MM.1S (cell line): ENCODE results near the gene RNF217.

Source experiments
- EZH2 ChIP-seq: fragments of 300-600 bp; sonication (generic); optimal IDR thresholded peaks from 2 replicates; pipeline ENCODE3; 2017; ENCODE audit warnings: low read depth, mild to moderate bottlenecking, antibody characterized with exemption, low read length, mixed read lengths
- TF ChIP-seq, protein P1 (sequence below): fragments of 300-600 bp; sonication (generic); IDR thresholded peaks from 2 replicates; pipeline ENCODE4 v1.5.1; 2016; ENCODE audit warnings: antibody characterized with exemption, low read length, mixed read lengths

DNA sequence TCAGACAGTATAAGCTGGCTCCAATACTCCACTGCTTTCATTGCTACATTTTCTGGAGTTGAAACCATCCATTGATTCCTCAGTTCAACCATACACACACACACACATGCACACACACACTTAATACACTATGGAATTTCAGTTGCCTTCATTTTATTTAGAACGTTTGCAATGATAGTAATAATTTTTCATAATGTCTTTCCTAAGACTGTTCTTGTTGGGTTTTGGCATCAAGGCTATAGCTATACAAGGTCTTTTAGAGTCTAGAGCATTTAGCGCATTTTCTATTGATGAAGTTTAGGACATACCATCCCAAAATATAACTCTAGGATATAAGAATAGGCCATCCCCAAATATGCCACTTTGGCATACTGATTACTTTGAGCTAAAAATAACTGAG is 175.8 kb downstream of the RNF217 start:
- TF ChIP-seq, protein P1, sequence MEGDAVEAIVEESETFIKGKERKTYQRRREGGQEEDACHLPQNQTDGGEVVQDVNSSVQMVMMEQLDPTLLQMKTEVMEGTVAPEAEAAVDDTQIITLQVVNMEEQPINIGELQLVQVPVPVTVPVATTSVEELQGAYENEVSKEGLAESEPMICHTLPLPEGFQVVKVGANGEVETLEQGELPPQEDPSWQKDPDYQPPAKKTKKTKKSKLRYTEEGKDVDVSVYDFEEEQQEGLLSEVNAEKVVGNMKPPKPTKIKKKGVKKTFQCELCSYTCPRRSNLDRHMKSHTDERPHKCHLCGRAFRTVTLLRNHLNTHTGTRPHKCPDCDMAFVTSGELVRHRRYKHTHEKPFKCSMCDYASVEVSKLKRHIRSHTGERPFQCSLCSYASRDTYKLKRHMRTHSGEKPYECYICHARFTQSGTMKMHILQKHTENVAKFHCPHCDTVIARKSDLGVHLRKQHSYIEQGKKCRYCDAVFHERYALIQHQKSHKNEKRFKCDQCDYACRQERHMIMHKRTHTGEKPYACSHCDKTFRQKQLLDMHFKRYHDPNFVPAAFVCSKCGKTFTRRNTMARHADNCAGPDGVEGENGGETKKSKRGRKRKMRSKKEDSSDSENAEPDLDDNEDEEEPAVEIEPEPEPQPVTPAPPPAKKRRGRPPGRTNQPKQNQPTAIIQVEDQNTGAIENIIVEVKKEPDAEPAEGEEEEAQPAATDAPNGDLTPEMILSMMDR = no peak
- TF ChIP-seq EZH2 = no peak
